HepG2 (cell line): ENCODE results near the gene RNU11. TPM values are rescaled to one million over a fixed set of nuclear protein-coding genes. Genes with fewer than 3 reads are reported as not detected.

Source experiments
- CHD4 ChIP-seq: fragments of 200-600 bp; sonication (generic); IDR thresholded peaks from 2 replicates; pipeline ENCODE4 v1.7.0; 2017; ENCODE audit warnings: mild to moderate bottlenecking, low read length, borderline replicate concordance
- ERF ChIP-seq: IDR thresholded peaks from 2 replicates; pipeline ENCODE4 v1.6.1; 2018; ENCODE audit warnings: missing biosample characterization, missing genetic modification reagents
- FOXC1 ChIP-seq: sonication (generic); formaldehyde crosslinking; IDR thresholded peaks from 2 replicates; pipeline ENCODE4 v1.8.0; 2022; ENCODE audit warnings: mild to moderate bottlenecking, missing genetic modification reagents, borderline replicate concordance
- HNF4A ChIP-seq: sonication (generic); formaldehyde crosslinking; IDR thresholded peaks from 2 replicates; pipeline ENCODE4 v1.4.0; 2020; ENCODE audit warnings: missing genetic modification reagents
- NCOR1 ChIP-seq: fragments of 200-600 bp; sonication (generic); IDR thresholded peaks from 2 replicates; pipeline ENCODE4 v1.7.0; 2017; ENCODE audit warnings: antibody characterized with exemption, low read length, borderline replicate concordance
- RAD51 ChIP-seq: fragments of 450-650 bp; IDR thresholded peaks from 2 replicates; pipeline ENCODE4 v1.6.1; 2016; ENCODE audit warnings: borderline replicate concordance
- SMC3 ChIP-seq: IDR thresholded peaks from 2 replicates; pipeline ENCODE4 v1.6.1; 2011; ENCODE audit warnings: low read length, improper control_type of control experiment
- TP53 ChIP-seq: sonication (generic); formaldehyde crosslinking; conservative IDR thresholded peaks from 2 replicates; pipeline ENCODE4 v1.4.0; 2020; ENCODE audit warnings: missing genetic modification reagents
- ZNF17 ChIP-seq: sonication (generic); formaldehyde crosslinking; IDR thresholded peaks from 2 replicates; pipeline ENCODE4 v1.5.0; 2020; ENCODE audit warnings: mild to moderate bottlenecking, missing genetic modification reagents
- ZNF180 ChIP-seq: sonication (generic); formaldehyde crosslinking; IDR thresholded peaks from 2 replicates; pipeline ENCODE4 v1.4.0; 2020; ENCODE audit warnings: low read depth, missing genetic modification reagents, borderline replicate concordance
- ZNF263 ChIP-seq: sonication (generic); formaldehyde crosslinking; IDR thresholded peaks from 2 replicates; pipeline ENCODE4 v1.4.0; 2020; ENCODE audit warnings: missing genetic modification reagents
- ZNF550 ChIP-seq: sonication (generic); formaldehyde crosslinking; IDR thresholded peaks from 2 replicates; pipeline ENCODE4 v1.4.0; 2020; ENCODE audit warnings: mild to moderate bottlenecking, missing genetic modification reagents, borderline replicate concordance
- ZNF562 ChIP-seq: sonication (generic); formaldehyde crosslinking; IDR thresholded peaks from 2 replicates; pipeline ENCODE4 v1.8.0; 2022; ENCODE audit warnings: missing genetic modification reagents, borderline replicate concordance
- ZNF564 ChIP-seq: sonication (generic); formaldehyde crosslinking; IDR thresholded peaks from 2 replicates; pipeline ENCODE4 v1.8.1; 2023; ENCODE audit warnings: mild to moderate bottlenecking, missing genetic modification reagents
- polyA plus RNA-seq, 8 experiments: library from polyadenylated mRNA; depleted of rRNA in 3 of 8; stranded (reverse) in 7 of 8; unstranded in 1 of 8; fragments of >200 nt; fragmentation: Illumina TruSeq in 4 of 8; extraction: Trizol in 4 of 8; gene quantifications; 2 replicates each; pipeline versions ENCODE4 v1.2.1 to v1.2.3, GENCODE V29; 2011 to 2016; ENCODE audit warnings: low read depth in 4 of 8, missing spikeins in 1 of 8, mixed read lengths in 1 of 8; ENCODE audit not compliant: insufficient read depth in 1 of 8
- total RNA-seq, 5 experiments: library from RNA; depleted of rRNA; stranded (reverse); fragments of >200 nt; fragmentation: Illumina TruSeq; extraction: Trizol; gene quantifications; 2 replicates each; pipeline ENCODE4 v1.2.3, GENCODE V29; 2016; ENCODE audit warnings: low read depth in 1 of 5
- TF ChIP-seq, protein P1 (sequence below): sonication (generic); formaldehyde crosslinking; IDR thresholded peaks from 2 replicates; pipeline ENCODE4 v1.5.0; 2020; ENCODE audit warnings: missing genetic modification reagents
- TF ChIP-seq, protein P2 (sequence below): IDR thresholded peaks from 2 replicates; pipeline ENCODE4 v1.6.1; 2016; ENCODE audit warnings: missing genetic modification reagents, missing compliant biosample characterization
- TF ChIP-seq, protein P3 (sequence below): sonication (generic); formaldehyde crosslinking; IDR thresholded peaks from 2 replicates; pipeline ENCODE4 v1.4.0; 2020; ENCODE audit warnings: missing genetic modification reagents
- TF ChIP-seq, protein P4 (sequence below): sonication (generic); formaldehyde crosslinking; IDR thresholded peaks from 2 replicates; pipeline ENCODE4 v1.8.0; 2022; ENCODE audit warnings: missing genetic modification reagents, low read depth, mild to moderate bottlenecking, borderline replicate concordance
- TF ChIP-seq, protein P5 (sequence below): sonication (generic); formaldehyde crosslinking; IDR thresholded peaks from 2 replicates; pipeline ENCODE4 v1.5.0; 2020; ENCODE audit warnings: missing genetic modification reagents
- TF ChIP-seq, protein P6 (sequence below): sonication (generic); formaldehyde crosslinking; IDR thresholded peaks from 2 replicates; pipeline ENCODE4 v1.4.0; 2020; ENCODE audit warnings: missing genetic modification reagents
- TF ChIP-seq, protein P7 (sequence below): sonication (generic); formaldehyde crosslinking; IDR thresholded peaks from 2 replicates; pipeline ENCODE4 v1.4.0; 2020; ENCODE audit warnings: mild to moderate bottlenecking, missing genetic modification reagents
- TF ChIP-seq, protein P8 (sequence below): sonication (generic); formaldehyde crosslinking; IDR thresholded peaks from 2 replicates; pipeline ENCODE4 v1.5.1; 2020; ENCODE audit warnings: missing genetic modification reagents, mild to moderate bottlenecking, borderline replicate concordance

The RNU11 gene
- total and polyA plus RNA-seq, 2 of the 13 experiments (the other 11 are each of a cell fraction or from before 2014, with no cell fraction given) = not detected

DNA sequence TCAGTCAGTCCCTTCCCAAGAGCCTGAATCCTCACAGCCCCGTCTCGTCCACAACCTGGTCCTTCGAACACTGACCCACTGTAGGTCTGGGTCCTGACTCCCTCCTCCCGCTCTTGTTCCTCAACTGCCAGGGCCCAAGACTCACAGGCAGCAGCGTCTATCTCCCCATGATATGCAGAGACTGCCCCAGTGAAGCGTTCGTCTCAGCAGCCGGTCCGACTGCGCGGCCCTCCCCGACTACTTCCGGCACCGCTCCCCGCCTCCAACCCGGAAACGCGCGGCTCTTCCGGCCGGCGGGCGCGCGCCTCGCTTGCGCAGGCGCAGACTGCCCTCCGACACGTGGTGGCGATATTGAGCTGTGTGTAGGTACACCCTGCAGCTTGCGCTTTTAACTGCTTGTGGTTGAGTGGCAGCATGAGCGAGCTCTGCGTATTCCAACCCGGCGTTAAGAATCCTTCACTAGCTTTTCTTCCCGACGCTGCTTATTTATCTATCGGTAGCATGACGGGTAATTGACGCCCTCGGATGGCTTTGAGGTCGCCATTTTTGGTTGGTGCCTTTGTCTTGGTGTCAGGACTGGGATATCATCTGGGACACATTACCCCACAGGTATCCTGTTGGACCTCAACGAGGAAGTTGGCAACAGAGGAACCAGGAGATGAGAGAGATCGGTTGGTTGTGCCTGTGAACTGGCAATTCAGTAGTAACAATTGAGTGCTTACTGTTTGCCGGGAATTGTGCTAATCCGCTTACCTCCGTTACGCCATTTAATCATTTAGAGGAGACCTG lies 5.4 kb upstream of the RNU11 start, which contains the start of gene TAF12 (continued):
- TF ChIP-seq, protein P1, sequence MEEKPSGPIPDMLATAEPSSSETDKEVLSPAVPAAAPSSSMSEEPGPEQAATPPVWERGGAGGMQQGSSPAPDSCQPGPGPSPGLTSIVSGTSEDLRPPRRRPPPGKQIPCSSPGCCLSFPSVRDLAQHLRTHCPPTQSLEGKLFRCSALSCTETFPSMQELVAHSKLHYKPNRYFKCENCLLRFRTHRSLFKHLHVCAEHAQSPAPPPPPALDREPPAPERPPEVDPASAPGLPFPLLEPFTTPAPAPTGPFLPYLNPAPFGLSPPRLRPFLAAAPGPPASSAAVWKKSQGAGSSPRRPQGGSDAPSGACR (CRISPR knock-in tag) = no peak
- TF ChIP-seq, protein P2, sequence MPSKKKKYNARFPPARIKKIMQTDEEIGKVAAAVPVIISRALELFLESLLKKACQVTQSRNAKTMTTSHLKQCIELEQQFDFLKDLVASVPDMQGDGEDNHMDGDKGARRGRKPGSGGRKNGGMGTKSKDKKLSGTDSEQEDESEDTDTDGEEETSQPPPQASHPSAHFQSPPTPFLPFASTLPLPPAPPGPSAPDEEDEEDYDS (CRISPR knock-in tag) = peak; percentile 89; the same call in 1 of the 2 replicates
- no peak for TF ChIP-seq RAD51
- TF ChIP-seq CHD4 = no peak
- peak; percentile 62; the same call in 1 of the 2 replicates for TF ChIP-seq ZNF562 (CRISPR knock-in tag)
- TF ChIP-seq, protein P3, sequence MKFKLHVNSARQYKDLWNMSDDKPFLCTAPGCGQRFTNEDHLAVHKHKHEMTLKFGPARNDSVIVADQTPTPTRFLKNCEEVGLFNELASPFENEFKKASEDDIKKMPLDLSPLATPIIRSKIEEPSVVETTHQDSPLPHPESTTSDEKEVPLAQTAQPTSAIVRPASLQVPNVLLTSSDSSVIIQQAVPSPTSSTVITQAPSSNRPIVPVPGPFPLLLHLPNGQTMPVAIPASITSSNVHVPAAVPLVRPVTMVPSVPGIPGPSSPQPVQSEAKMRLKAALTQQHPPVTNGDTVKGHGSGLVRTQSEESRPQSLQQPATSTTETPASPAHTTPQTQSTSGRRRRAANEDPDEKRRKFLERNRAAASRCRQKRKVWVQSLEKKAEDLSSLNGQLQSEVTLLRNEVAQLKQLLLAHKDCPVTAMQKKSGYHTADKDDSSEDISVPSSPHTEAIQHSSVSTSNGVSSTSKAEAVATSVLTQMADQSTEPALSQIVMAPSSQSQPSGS (CRISPR knock-in tag) = peak; percentile 78
- TF ChIP-seq TP53 (CRISPR knock-in tag) = peak; percentile 21; the same call in 1 of the 2 replicates
- TF ChIP-seq ZNF17 (CRISPR knock-in tag) = peak; percentile 67; the same call in 1 of the 2 replicates
- TF ChIP-seq, protein P4, sequence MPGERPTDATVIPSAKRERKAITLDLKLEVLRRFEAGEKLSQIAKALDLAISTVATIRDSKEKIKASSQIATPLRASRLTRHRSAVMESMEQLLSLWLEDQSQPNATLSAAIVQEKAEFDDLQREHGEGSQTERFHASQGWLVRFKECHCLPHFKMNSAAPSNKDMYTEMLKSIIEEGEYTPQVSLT (CRISPR knock-in tag) = no peak
- 0 out of 2 replicates have a peak, but pooled peaks have one; percentile 26 for TF ChIP-seq ZNF263 (CRISPR knock-in tag)
- TF ChIP-seq, protein P5, sequence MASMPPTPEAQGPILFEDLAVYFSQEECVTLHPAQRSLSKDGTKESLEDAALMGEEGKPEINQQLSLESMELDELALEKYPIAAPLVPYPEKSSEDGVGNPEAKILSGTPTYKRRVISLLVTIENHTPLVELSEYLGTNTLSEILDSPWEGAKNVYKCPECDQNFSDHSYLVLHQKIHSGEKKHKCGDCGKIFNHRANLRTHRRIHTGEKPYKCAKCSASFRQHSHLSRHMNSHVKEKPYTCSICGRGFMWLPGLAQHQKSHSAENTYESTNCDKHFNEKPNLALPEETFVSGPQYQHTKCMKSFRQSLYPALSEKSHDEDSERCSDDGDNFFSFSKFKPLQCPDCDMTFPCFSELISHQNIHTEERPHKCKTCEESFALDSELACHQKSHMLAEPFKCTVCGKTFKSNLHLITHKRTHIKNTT (CRISPR knock-in tag) = no peak
- 0 out of 2 replicates have a peak, but pooled peaks have one; percentile 28 for TF ChIP-seq NCOR1
- peak; percentile 80 for TF ChIP-seq ZNF564 (CRISPR knock-in tag)
- TF ChIP-seq ZNF180 (CRISPR knock-in tag) = no peak
- TF ChIP-seq ERF (CRISPR knock-in tag) = peak; percentile 89
- TF ChIP-seq FOXC1 (CRISPR knock-in tag) = peak; percentile 84
- no peak for TF ChIP-seq HNF4A
- peak; percentile 24 for TF ChIP-seq SMC3
- TF ChIP-seq ZNF550 (CRISPR knock-in tag) = no peak
- TF ChIP-seq, protein P6, sequence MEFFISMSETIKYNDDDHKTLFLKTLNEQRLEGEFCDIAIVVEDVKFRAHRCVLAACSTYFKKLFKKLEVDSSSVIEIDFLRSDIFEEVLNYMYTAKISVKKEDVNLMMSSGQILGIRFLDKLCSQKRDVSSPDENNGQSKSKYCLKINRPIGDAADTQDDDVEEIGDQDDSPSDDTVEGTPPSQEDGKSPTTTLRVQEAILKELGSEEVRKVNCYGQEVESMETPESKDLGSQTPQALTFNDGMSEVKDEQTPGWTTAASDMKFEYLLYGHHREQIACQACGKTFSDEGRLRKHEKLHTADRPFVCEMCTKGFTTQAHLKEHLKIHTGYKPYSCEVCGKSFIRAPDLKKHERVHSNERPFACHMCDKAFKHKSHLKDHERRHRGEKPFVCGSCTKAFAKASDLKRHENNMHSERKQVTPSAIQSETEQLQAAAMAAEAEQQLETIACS = peak; percentile 99
- TF ChIP-seq, protein P7, sequence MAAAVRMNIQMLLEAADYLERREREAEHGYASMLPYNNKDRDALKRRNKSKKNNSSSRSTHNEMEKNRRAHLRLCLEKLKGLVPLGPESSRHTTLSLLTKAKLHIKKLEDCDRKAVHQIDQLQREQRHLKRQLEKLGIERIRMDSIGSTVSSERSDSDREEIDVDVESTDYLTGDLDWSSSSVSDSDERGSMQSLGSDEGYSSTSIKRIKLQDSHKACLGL (CRISPR knock-in tag) = peak; percentile 37; the same call in 1 of the 2 replicates
- TF ChIP-seq, protein P8, sequence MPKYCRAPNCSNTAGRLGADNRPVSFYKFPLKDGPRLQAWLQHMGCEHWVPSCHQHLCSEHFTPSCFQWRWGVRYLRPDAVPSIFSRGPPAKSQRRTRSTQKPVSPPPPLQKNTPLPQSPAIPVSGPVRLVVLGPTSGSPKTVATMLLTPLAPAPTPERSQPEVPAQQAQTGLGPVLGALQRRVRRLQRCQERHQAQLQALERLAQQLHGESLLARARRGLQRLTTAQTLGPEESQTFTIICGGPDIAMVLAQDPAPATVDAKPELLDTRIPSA (CRISPR knock-in tag) = peak; percentile 77; the same call in 1 of the 2 replicates
